K562 (cell line): ENCODE measurements around the gene SMIM35. TPM values are rescaled to one million over a fixed set of nuclear protein-coding genes. Genes with fewer than 3 reads are reported as not detected.
A peak's percentile ranks its signal among the peaks of the same experiment; 100 is the strongest.

Source experiments
- AFF4 ChIP-seq: sonication (generic); formaldehyde crosslinking; IDR thresholded peaks from 2 replicates; pipeline ENCODE4 v1.8.0; 2023; ENCODE audit warnings: mild to moderate bottlenecking, missing genetic modification reagents
- ATF2 ChIP-seq: sonication (generic); formaldehyde crosslinking; IDR thresholded peaks from 2 replicates; pipeline ENCODE4 v1.8.1; 2022; ENCODE audit warnings: missing genetic modification reagents
- CHD2 ChIP-seq: IDR thresholded peaks from 2 replicates; pipeline ENCODE4 v1.6.1; 2011; ENCODE audit warnings: low read depth, low read length
- CXXC5 ChIP-seq: fragments of 250-450 bp; sonication (Bioruptor Pico); IDR thresholded peaks from 2 replicates; pipeline ENCODE4 v1.8.0; 2022; ENCODE audit warnings: inconsistent platforms, mild to moderate bottlenecking, moderate library complexity
- ELF4 ChIP-seq: fragments of 450-650 bp; formaldehyde crosslinking; IDR thresholded peaks from 2 replicates; pipeline ENCODE4 v1.4.0; 2022; ENCODE audit warnings: missing genetic modification characterization
- GABPA ChIP-seq: fragments of 200-800 bp; sonication (Bioruptor generic); conservative IDR thresholded peaks from 2 replicates; pipeline ENCODE4 v1.6.1; 2016; ENCODE audit warnings: low read depth, missing genetic modification characterization, missing compliant biosample characterization
- NCOA2 ChIP-seq, 2 experiments: fragments of 450-650 bp; IDR thresholded peaks; 2 replicates each; pipeline ENCODE4 v1.6.1; 2018; ENCODE audit warnings: mild to moderate bottlenecking in 2 of 2, moderate library complexity in 1 of 2; ENCODE audit not compliant: partially characterized antibody in 2 of 2
- NONO ChIP-seq, 2 experiments: fragments of 200-400 bp in 1 of 2; fragments of 450-650 bp in 1 of 2; formaldehyde crosslinking in 1 of 2; IDR thresholded peaks; 2 replicates each; pipeline ENCODE4 v1.6.1; 2017; ENCODE audit warnings: low read depth in 2 of 2, mild to moderate bottlenecking in 2 of 2, moderate library complexity in 2 of 2, low read length in 1 of 2
- PCBP1 ChIP-seq: fragments of 200-400 bp; formaldehyde crosslinking; IDR thresholded peaks from 2 replicates; pipeline ENCODE4 v1.6.1; 2018; ENCODE audit warnings: mild to moderate bottlenecking, low read depth, low read length; ENCODE audit not compliant: poor library complexity, severe bottlenecking
- POLR2AphosphoS5 ChIP-seq: IDR thresholded peaks from 2 replicates; pipeline ENCODE4 v1.6.1; 2011; ENCODE audit warnings: mild to moderate bottlenecking, low read depth, low read length, moderate library complexity; ENCODE audit not compliant: control insufficient read depth, insufficient read depth
- PREB ChIP-seq: sonication (generic); formaldehyde crosslinking; IDR thresholded peaks from 2 replicates; pipeline ENCODE4 v1.8.1; 2023; ENCODE audit warnings: mild to moderate bottlenecking, missing genetic modification reagents
- PURB ChIP-seq: sonication (generic); formaldehyde crosslinking; IDR thresholded peaks from 2 replicates; pipeline ENCODE4 v1.9.0; 2021; ENCODE audit warnings: low read depth, mild to moderate bottlenecking, missing genetic modification reagents
- ZFP36 ChIP-seq: fragments of 150-350 bp; IDR thresholded peaks from 2 replicates; pipeline ENCODE4 v1.6.1; 2018; ENCODE audit warnings: low read length, low read depth; ENCODE audit not compliant: partially characterized antibody
- ZNF253 ChIP-seq: fragments of 250-450 bp; sonication (Bioruptor Pico); conservative IDR thresholded peaks from 2 replicates; pipeline ENCODE4 v1.6.1; 2021; ENCODE audit warnings: mild to moderate bottlenecking
- ZNF778 ChIP-seq: fragments of 450-650 bp; formaldehyde crosslinking; IDR thresholded peaks from 2 replicates; pipeline ENCODE4 v1.4.0; 2020; ENCODE audit warnings: mild to moderate bottlenecking, moderate library complexity
- polyA plus RNA-seq, 8 experiments: library from polyadenylated mRNA; depleted of rRNA in 4 of 8; stranded (reverse) in 5 of 8; unstranded in 3 of 8; fragments of >200 nt; fragmentation: Nextera tagmentation in 2 of 8; fragmentation: Illumina TruSeq in 1 of 8; extraction: Ambion mirVana in 2 of 8; extraction: Trizol in 1 of 8; gene quantifications; 2 replicates each; pipeline versions ENCODE4 v1.2.1 to v1.2.3, GENCODE V29; 2011 to 2014; ENCODE audit warnings: inconsistent platforms in 1 of 8, missing spikeins in 1 of 8
- total RNA-seq, 7 experiments: library from RNA; depleted of rRNA in 6 of 7; stranded (reverse); fragments of >200 nt in 6 of 7; fragmentation: Illumina TruSeq in 2 of 7; extraction: Trizol in 2 of 7; gene quantifications; 2 replicates each; pipeline versions ENCODE4 v1.2.1 to v1.2.3, GENCODE V29; 2011 to 2021; ENCODE audit warnings: low replicate concordance in 1 of 7

SMIM35 gene
- total and polyA plus RNA-seq, 9 of the 15 experiments (the other 6 are each of a cell fraction or from before 2014, with no cell fraction given), result 0.03 TPM; not detected in 7

GRCh38 chr11:118126082-118126838 lies 39.5 kb upstream of the SMIM35 start (continued):
- TF ChIP-seq POLR2AphosphoS5 (peak; percentile 95), ELF4 (CRISPR knock-in tag) (peak; percentile 90), CHD2 (no peak), PCBP1 (no peak), ZFP36 (no peak), NONO (IDR thresholded peaks at IDR 0.05; ENCODE audit: low read depth in 2 of 2, low read length in 1 of 2) (0 out of 4 replicates have a peak, but pooled peaks of 1 of the 2 experiments have one; percentile 22), ZNF778 (CRISPR knock-in tag) (no peak), ATF2 (no peak), PREB (CRISPR knock-in tag) (no peak), CXXC5 (CRISPR knock-in tag) (no peak), AFF4 (no peak), PURB (CRISPR knock-in tag) (no peak), NCOA2 (IDR thresholded peaks at IDR 0.05; ENCODE audit: partially characterized antibody in 2 of 2) (no peak), ZNF253 (CRISPR knock-in tag) (peak; percentile 71), GABPA (tag) (no peak)
